ENCODE measurements around the gene NAT9.

NAT9 gene

GRCh38 chr17:74759243-74759801, 16.8 kb downstream of the NAT9 start:
- DNase-seq = no peak

GRCh38 chr17:74758848-74759168, 17.3 kb downstream of the NAT9 start:
- no peak for DNase-seq

DNA sequence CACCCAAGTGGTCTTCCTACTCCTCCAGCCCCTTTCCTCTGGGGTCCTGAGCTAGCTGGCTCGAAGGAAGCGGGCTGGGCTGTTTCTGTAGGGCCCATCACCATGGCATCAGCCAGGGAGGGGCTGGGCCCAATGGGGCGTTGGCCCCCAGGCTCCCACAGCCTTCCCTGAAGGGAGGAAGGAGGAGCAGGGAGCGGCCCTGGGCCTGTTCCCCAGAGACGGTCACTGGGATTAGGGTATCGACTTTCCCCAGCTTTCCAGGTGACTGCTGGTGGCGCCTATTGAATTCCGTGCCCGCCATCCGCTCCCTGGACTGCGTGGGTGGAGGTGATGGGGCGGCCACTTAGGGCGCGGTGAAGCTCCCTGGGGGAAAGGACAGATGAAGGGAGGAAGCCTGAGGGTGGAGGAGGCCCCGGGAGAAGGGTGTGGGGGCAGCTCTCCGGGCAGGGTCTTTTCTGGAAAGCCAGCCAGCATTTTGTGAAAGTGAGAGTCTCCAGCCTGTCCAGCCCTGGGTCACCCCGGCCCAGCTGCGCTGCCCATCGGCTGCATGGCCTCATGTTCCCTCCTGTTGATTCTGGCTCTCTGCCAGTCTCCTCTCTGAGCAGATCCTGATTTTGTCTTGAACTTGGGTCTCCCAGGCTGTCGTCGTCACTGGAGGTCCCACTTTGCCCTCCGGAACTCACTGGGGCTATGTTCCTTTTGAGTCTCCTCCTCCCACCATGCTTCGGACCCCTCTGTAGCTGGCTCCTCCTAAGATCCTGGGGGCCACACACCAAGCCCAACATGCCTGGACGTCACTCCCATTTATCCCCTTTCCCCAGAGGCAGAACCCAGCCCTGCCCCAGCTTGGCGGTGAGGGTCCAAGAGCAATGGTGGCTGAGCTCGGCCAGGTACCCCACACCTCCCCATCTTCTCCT, 18.0 kb downstream of the NAT9 start:
- DNase-seq = no peak

GRCh38 chr17:74757502-74757901, 18.6 kb downstream of the NAT9 start:
- DNase-seq = no peak

- no peak for DNase-seq
Observed at GRCh38 chr17:74756891-74757290, 19.3 kb downstream of the NAT9 start.

DNA sequence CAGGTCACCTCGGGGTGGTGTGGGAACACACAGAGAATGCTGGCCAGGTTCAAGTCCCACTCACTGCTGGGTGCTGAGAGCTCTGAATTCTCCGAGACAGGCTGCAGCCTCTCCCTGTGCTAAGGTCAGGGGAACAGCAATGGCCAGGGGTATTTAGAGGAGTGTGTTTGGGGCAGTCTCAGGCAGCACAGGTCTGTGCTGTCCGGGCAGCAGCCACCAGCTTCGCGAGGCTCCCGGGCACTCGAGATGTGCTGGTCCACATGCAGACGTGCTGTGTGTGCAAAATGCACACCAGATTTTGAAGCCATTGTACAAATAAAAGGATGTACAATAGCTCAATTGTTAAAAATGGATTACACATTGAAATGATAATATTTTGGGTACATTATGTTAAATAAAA, 20.6 kb downstream of the NAT9 start:
- DNase-seq = no peak

DNA sequence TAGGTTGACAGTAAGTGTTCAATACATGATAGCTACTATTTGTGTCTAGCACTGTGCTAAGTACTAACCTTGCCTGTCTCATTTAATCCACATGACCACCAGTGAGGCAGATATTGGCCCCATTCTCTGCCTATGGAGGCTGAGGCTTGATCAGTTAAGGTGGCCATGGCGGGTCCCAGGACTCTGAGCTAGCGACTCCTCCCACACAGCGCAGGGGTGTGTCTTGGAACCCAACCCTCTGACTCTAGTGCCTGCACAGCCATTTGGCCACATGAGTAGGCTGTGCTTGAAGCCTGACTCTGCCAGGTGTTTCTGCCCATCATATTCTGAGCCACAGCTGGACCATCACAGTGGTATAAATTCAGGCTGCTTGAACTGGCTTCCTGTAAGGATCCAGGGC, 21.3 kb downstream of the NAT9 start:
- no peak for DNase-seq

GRCh38 chr17:74752822-74753401, 23.2 kb downstream of the NAT9 start:
- DNase-seq = no peak

GRCh38 chr17:74752415-74752814, 23.7 kb downstream of the NAT9 start:
- DNase-seq = no peak

DNA sequence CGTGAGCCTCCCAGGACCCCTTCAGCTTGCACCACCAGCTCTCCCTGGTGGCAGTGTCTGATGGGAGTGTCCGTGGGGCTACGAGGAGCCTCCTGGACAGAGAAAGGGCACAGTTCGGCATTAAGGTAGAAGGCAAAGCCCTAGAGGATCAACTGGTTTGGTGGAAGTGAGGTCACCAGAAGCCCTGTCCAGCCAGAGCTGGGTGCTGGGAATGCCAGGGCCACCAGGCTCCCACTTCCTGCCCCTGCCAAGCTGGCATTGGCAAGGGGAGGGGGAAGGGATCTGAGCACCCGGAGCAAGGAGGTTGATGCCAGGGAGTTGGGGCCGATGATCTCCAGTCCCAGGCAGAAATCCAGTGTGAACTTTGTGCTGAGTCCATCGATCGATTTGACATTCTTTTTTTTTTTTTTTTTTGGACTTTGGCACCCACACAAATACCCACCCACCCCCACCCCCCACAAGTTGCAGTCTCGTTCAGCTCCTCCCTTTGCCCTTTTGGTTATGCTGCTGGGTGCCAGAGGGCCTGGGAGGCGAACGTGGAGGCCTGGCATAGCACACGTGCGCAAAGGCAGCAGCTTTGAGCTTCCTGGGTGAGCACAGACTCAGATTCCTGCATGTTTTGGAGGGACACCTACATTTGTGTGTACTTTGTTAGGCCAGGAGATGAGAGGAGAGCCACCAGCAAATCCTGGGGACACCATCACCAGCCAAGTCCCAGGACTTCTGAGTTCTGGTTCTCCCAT, 25.6 kb downstream of the NAT9 start:
- DNase-seq = no peak

GRCh38 chr17:74750039-74750326, 26.2 kb downstream of the NAT9 start:
- no peak for DNase-seq

DNA sequence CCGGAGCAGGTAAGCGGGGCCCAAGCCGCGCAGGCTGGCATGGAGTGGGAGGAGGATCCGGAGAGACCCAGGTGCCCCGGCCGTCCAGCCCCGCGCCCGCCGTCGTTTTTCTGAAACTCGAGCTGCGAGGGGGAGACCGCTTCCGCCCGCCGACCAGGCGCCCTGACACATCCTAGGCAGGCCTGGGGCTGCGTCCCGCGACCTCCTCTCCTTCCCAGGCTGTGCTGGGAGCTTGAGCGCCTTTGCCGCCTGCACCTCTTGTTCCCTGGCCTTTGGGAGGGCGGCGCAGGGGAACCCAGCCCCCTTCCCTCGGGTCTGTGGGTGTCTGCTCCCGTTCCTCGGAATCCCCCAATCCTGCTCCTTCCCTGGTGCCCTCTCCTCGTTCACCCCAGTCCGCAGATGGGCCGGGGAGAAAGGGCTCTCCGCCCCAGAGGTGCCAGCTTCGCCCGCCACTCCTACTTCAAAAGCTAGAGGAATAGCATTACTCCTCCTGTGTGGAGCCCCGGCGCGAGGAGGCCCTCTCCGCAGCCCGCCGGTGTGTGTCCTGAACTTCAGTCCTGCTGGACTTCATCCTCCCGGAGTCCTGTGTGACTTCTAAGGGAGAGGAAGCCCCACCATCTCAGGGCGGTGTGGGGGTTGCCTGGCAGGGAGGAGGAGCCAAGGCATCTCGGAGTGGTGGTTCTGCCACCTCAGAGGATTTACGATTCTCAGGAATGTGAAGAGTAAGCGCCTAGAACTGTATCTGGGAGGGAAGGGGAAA, 26.7 kb downstream of the NAT9 start:
- DNase-seq = no peak

DNA sequence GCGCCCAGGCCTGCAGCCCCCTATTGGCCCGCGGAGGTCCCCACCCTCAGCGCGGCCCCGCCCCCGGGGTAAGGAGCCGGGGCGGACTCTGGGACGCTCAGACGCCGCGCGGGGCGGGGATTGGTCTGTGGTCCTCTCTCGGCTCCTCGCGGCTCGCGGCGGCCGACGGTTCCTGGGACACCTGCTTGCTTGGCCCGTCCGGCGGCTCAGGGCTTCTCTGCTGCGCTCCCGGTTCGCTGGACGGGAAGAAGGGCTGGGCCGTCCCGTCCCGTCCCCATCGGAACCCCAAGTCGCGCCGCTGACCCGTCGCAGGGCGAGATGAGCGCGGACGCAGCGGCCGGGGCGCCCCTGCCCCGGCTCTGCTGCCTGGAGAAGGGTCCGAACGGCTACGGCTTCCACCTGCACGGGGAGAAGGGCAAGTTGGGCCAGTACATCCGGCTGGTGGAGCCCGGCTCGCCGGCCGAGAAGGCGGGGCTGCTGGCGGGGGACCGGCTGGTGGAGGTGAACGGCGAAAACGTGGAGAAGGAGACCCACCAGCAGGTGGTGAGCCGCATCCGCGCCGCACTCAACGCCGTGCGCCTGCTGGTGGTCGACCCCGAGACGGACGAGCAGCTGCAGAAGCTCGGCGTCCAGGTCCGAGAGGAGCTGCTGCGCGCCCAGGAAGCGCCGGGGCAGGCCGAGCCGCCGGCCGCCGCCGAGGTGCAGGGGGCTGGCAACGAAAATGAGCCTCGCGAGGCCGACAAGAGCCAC, 27.4 kb downstream of the NAT9 start, which contains the start of gene NHERF1:
Gene NHERF1, plus strand, starts transcription at position 100 of the 750 bp plus-strand sequence. Its CDS starts 219 bp downstream, at position 319.
- DNase-seq = peak; percentile 86

GRCh38 chr17:74748279-74748528, 27.9 kb downstream of the NAT9 start:
- no peak for DNase-seq

DNA sequence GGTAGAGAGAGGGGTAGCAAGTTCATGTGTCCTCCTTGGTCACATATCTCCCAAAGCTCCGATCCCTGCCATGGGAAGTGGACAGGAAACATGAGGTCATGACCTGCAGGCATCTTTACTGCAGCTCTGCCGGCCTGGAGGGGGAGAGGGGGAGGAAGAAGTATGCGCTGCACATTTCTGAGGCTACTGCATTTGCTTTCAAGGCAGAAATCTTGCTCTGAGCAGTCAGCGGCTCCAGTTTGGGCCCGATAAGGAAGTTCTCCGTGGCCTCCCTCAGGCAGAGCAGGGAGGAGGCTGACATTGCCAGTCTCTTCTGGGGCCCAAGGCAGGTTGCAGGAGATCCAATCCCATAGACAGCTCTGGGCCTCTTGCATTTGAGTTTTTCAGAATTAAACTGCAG, 29.2 kb downstream of the NAT9 start:
- DNase-seq = no peak

GRCh38 chr17:74746376-74746775, 29.8 kb downstream of the NAT9 start:
- no peak for DNase-seq

DNA sequence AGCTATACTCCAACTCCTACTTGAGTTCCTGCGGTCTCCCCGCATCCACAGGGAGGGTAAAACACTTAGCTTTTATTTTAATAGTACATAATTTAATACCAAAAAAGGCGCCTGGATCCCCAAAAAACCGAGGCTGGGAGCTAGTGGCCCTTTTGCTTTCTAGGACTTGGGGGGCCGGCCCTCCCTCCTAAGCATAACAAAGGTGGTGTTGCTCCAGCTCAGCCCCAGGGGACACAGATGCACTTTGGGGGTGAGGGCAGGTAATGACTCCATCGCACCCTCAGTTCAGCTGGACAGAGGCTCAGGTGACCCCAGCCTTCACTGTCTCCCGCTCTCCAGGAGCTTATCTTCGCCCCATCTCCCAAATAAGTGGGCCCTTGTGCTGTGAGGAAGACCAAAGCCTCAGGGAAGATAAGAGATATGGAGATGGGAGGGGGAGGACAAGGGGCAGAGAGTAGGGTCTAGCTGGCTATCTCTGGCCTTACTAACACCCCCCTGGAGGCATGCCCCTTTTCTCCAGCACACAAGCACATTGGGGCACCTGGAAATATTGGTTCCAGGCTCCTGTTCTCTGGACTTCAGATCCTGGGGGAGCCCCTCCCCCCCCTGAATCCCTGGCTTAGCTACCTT, 30.5 kb downstream of the NAT9 start:
- no peak for DNase-seq

GRCh38 chr17:74744714-74745547, 31.2 kb downstream of the NAT9 start:
- DNase-seq = no peak

DNA sequence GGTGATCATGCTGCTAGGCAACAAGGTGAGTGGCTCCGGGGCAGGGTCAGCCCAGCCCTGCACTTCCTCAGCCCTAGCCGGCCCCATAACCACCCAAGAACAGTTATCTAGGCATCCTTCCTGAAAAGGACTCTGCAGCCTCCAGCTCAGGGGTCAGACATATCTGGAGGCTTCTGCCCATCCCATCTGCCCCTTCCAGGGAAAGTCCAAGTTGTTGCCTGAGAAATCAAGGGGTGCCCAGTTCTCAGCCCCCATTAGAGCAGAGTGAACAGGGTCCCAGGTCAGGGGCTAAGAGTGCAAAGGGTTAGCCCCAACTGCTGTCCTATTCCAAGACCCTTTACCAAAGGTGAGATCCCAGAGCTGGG, 31.8 kb downstream of the NAT9 start:
- no peak for DNase-seq

GRCh38 chr17:74743755-74744154, 32.4 kb downstream of the NAT9 start:
- no peak for DNase-seq

DNA sequence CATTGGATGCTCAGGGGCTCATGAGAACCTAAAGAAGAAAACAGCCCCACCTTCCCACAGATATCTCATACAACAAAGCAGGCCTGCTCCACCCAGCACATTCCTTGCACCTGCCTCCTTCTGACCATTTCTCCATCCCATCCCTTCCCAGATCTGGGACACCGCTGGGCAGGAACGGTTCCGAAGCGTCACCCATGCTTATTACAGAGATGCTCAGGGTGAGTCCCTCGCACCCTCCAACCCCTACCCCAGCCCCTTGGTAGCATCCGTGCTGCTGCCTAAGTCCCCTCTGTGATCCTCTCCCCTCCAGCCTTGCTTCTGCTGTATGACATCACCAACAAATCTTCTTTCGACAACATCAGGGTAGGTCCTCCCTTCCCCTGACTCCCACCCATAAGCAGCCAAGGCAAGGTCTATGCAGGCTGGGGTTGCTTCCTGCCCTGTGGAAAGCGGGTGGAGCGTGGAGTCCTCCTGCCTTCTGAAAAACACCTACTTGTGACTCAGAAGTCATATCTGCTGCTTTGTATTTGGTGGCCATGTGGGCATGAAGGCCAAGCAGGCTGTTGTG, 33.1 kb downstream of the NAT9 start:
- DNase-seq = no peak
